Left forelimb (tissue), 1 donor: ENCODE data around the gene SPG11.
"Not testable (repeated sequence)": the region's sequence is repeated elsewhere in the genome, so short reads cannot be mapped to it uniquely, and the experiment has no call there.

Source experiments
- DNase-seq: peaks from one replicate; pipeline ENCODE4 v3.0.0-alpha.2; 2018; ENCODE audit warnings: low spot score

Gene SPG11

GRCh38 chr15:44554934-44555723, 108.3 kb downstream of the SPG11 start:
- no peak for DNase-seq

- no peak for DNase-seq
Measured at GRCh38 chr15:44550734-44551133, 112.7 kb downstream of the SPG11 start.

- no peak for DNase-seq
Measured at GRCh38 chr15:44550256-44550655, 113.2 kb downstream of the SPG11 start.

GRCh38 chr15:44549152-44549551, 114.3 kb downstream of the SPG11 start:
- DNase-seq: not testable (repeated sequence)

GRCh38 chr15:44545913-44546802, 117.3 kb downstream of the SPG11 start:
- DNase-seq: no peak

- DNase-seq: not testable (repeated sequence)
Measured at GRCh38 chr15:44544745-44545144, 118.7 kb downstream of the SPG11 start.

- DNase-seq: no peak
Measured at GRCh38 chr15:44542596-44542995, 120.9 kb downstream of the SPG11 start.

- no peak for DNase-seq
Measured at GRCh38 chr15:44541282-44541958, 122.0 kb downstream of the SPG11 start.

- no peak for DNase-seq
Measured at GRCh38 chr15:44537735-44538240, 125.7 kb downstream of the SPG11 start.

GRCh38 chr15:44536962-44537734, 126.3 kb downstream of the SPG11 start, which contains the start of gene EIF3J:
TSS of gene EIF3J (plus strand) at chr15:44537147. CDS start at chr15:44537195, 48 bp downstream.
- DNase-seq: peak; percentile 72

GRCh38 chr15:44536302-44536961, 127.0 kb downstream of the SPG11 start:
- peak; percentile 96 for DNase-seq

- no peak for DNase-seq
Measured at GRCh38 chr15:44535523-44536301, 127.8 kb downstream of the SPG11 start.

- no peak for DNase-seq
Measured at GRCh38 chr15:44535092-44535491, 128.4 kb downstream of the SPG11 start.

GRCh38 chr15:44532689-44533088, 130.8 kb downstream of the SPG11 start:
- DNase-seq: no peak

- DNase-seq: not testable (repeated sequence)
Measured at GRCh38 chr15:44532275-44532674, 131.2 kb downstream of the SPG11 start.

- no peak for DNase-seq
Measured at GRCh38 chr15:44530653-44531052, 132.8 kb downstream of the SPG11 start.

GRCh38 chr15:44529864-44530604, 133.4 kb downstream of the SPG11 start:
- DNase-seq: no peak

GRCh38 chr15:44527241-44527640, 136.2 kb downstream of the SPG11 start:
- DNase-seq: no peak

- DNase-seq: no peak
Measured at GRCh38 chr15:44525018-44525417, 138.4 kb downstream of the SPG11 start.
